ENCODE measurements around the gene ROBO1.
A peak's percentile ranks its signal among the peaks of the same experiment; 100 is the strongest.

Gene ROBO1

DNA sequence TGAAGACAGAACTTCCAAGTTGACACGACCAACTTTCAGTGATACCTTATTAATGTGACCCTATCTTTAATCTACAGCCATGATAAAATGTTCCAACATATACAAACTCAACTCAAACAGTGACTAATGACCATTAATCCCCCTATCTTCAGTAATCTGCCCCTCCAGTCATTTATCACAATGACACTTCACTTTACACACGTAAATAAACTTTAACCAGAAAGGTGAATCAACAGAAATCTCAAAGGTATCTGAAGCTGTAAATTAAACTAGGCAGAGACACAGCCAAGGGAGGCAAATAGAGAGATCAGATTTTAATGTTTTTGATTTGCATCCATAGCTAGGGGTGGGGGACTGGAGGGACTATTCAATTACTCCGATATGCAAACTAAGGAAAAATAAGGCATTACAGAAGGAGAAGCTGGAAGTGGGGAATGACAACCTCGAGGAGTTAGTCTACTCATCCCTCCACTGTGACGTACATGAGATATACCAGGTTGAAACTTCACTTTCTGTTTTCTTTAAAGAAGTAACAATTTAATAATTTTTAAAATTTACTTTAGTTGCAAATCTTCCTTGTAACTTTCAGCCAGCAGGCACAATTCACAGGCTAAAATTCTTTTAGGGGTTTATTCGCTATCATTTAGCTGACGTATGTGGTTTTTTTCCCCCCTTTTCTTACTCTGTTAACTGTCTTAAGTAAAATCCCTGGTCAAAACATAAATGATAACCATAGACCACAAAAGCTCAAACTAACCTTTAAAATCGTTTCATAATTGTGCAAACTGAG lies 751.0 kb downstream of the ROBO1 start:
- no peaks in the 10 kb centered on the region for H3K36me3 Mint-ChIP-seq (ENCODE audit: low read depth)
- H3K4me1 Mint-ChIP-seq: peaks cover 43% of the 10 kb centered on the region
- H3K9me3 Mint-ChIP-seq: peaks cover under 1% of the 10 kb centered on the region
- TF ChIP-seq, protein P1, sequence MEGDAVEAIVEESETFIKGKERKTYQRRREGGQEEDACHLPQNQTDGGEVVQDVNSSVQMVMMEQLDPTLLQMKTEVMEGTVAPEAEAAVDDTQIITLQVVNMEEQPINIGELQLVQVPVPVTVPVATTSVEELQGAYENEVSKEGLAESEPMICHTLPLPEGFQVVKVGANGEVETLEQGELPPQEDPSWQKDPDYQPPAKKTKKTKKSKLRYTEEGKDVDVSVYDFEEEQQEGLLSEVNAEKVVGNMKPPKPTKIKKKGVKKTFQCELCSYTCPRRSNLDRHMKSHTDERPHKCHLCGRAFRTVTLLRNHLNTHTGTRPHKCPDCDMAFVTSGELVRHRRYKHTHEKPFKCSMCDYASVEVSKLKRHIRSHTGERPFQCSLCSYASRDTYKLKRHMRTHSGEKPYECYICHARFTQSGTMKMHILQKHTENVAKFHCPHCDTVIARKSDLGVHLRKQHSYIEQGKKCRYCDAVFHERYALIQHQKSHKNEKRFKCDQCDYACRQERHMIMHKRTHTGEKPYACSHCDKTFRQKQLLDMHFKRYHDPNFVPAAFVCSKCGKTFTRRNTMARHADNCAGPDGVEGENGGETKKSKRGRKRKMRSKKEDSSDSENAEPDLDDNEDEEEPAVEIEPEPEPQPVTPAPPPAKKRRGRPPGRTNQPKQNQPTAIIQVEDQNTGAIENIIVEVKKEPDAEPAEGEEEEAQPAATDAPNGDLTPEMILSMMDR (IDR thresholded peaks at IDR 0.05): no peak
- no peak overlapping the region for H3K4me3 Mint-ChIP-seq
- H3K27me3 Mint-ChIP-seq (ENCODE audit: low read depth, poor library complexity): peaks cover 5% of the 10 kb centered on the region
- DNase-seq: no peak
- H3K27ac Mint-ChIP-seq: no peak overlapping the region

DNA sequence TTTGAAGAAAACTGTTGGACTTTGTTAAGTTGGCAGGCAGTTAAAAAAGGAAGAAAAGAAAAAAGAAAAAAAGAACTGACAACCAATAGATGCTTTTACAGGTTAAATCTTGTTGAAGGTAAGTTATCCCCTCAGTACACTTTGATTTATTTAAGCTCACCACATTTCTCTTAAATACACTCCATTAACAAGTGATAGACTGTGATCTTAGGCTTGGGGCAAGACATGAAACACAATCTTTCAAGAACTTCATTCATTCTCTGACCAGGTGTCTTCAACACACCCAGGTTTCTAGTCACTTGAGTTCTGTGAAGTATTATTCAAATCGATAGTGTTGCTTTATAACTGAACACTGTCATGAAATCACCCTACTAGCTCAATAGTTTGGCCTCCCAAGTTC lies 751.9 kb downstream of the ROBO1 start:
- peak overlapping the region; percentile 8 for H3K27ac Mint-ChIP-seq
- no peak for DNase-seq
- peaks cover 52% of the 10 kb centered on the region for H3K4me1 Mint-ChIP-seq
- H3K4me3 Mint-ChIP-seq: no peak overlapping the region
- H3K36me3 Mint-ChIP-seq (ENCODE audit: low read depth): no peaks in the 10 kb centered on the region
- no peaks in the 10 kb centered on the region for H3K9me3 Mint-ChIP-seq
- no peaks in the 10 kb centered on the region for H3K27me3 Mint-ChIP-seq (ENCODE audit: low read depth, poor library complexity)
- TF ChIP-seq, protein P1 (IDR thresholded peaks at IDR 0.05): no peak

DNA sequence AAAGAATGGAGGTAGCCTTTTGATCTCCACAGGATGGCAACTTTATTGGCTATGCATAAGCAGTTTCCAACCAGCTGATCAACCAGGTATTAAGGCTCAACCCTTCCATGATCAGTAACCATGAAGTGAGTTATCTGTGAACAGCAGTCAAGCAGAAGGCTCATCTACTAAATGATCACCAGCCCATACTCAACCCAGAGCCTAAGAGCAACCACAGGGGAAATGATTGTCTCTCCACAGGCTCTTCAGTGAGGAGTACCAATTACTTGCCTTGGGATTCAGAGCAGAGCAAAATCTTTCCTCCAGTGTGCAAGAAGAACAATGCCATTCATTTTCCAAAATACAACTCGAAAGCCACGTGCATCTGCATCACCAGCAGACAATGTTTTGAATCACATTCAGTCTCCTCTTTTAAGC lies 754.8 kb downstream of the ROBO1 start:
- H3K36me3 Mint-ChIP-seq (ENCODE audit: low read depth): no peaks in the 10 kb centered on the region
- TF ChIP-seq, protein P1 (IDR thresholded peaks at IDR 0.05): no peak
- peaks cover 73% of the 10 kb centered on the region for H3K4me1 Mint-ChIP-seq
- no peaks in the 10 kb centered on the region for H3K27me3 Mint-ChIP-seq (ENCODE audit: low read depth, poor library complexity)
- no peak overlapping the region for H3K4me3 Mint-ChIP-seq
- no peak for DNase-seq
- peak overlapping the region; percentile 93 for H3K27ac Mint-ChIP-seq
- H3K9me3 Mint-ChIP-seq: no peaks in the 10 kb centered on the region

DNA sequence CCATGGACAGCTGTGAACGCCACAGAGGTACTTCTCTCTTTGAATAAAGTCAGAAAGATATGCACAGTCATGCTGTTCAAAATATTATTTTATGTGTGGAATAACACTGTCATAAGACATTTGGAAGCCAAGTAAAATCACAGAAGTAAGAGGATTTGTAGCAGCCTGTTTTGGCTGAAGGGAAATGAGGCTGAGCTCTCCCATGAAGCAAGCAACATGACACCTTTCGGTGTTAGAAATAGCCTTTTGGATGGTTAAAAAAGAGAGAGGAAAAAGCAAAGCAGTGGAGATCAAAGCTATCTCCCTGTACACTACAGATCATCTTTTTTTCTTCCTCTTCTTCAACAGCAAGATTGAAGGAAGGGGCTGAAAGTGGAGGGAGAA lies 755.3 kb downstream of the ROBO1 start:
- Mint-ChIP-seq H3K36me3 (ENCODE audit: low read depth) (no peaks in the 10 kb centered on the region), H3K4me1 (peaks cover 78% of the 10 kb centered on the region), H3K27ac (peak overlapping the region; percentile 93), H3K9me3 (no peaks in the 10 kb centered on the region), H3K27me3 (ENCODE audit: low read depth, poor library complexity) (no peaks in the 10 kb centered on the region), H3K4me3 (no peak overlapping the region)
- no peak for DNase-seq
- TF ChIP-seq, protein P1 (IDR thresholded peaks at IDR 0.05): no peak

DNA sequence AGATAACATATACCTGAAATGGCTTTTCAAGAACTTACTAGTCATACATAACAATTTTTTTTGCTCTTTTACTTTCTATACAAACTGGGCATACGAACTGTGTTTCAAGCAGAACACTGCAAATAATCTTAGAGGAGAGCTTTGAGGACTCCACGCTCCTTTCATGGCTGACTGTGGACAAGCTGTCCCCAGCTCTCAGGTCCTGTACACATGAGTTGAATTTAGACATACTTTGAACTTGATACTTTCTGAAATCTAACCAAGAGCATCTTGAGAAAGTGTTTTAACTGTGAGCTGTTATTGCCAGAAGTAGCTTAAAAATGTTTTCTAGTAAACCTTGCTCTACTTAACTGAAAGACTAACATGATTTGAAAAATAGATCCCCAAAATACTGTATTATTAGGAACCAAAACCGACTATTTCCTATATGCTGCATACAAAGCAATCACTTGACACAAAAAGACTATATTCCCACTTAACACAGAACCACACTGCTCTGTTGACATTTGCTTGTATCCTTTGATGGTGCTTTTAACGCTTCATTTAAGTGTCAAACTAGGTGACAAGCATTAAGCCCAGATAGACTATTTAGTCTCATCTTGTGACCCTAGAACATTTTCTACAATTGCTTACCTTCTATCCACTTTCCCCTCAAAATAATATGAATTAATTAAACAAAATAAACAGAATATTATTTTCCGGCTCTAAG lies 755.8 kb downstream of the ROBO1 start:
- H3K4me3 Mint-ChIP-seq: no peak overlapping the region
- H3K36me3 Mint-ChIP-seq (ENCODE audit: low read depth): no peaks in the 10 kb centered on the region
- TF ChIP-seq, protein P1 (IDR thresholded peaks at IDR 0.05): no peak
- H3K9me3 Mint-ChIP-seq: no peaks in the 10 kb centered on the region
- no peaks in the 10 kb centered on the region for H3K27me3 Mint-ChIP-seq (ENCODE audit: low read depth, poor library complexity)
- peaks cover 83% of the 10 kb centered on the region for H3K4me1 Mint-ChIP-seq
- peak overlapping the region; percentile 73 for H3K27ac Mint-ChIP-seq
- no peak for DNase-seq
